Endothelial cell of umbilical vein (primary cell): ENCODE measurements around the gene ANO7. TPM values are rescaled to one million over a fixed set of nuclear protein-coding genes. Genes with fewer than 3 reads are reported as not detected.

Source experiments
- BruUV-seq: library from RNA; stranded (reverse); fragments of 400-500 nt; replicated peaks from 2 replicates; lab custom pipeline; 2021; lab: Mats Ljungman, UMichigan
- CTCF ChIA-PET: fragments of 300-600, 350-600 bp; sonication (Branson Sonifier 250); formaldehyde crosslinking; loops from one replicate; lab custom pipeline; 2021; ENCODE audit warnings: antibody characterized with exemption, inconsistent platforms; lab: Charles Lee
- POLR2A ChIA-PET: fragments of 300-600, 350-600 bp; sonication (Branson Sonifier 250); formaldehyde crosslinking; loops from one replicate; lab custom pipeline; 2021; ENCODE audit warnings: antibody characterized with exemption, inconsistent platforms; lab: Charles Lee
- DNase-seq: peaks from one replicate; pipeline ENCODE4 v3.0.0-alpha.2; 2011; ENCODE audit warnings: low read depth, low spot score
- FAIRE-seq: peaks from 2 replicates; lab custom pipeline; 2011; peaks lifted over from hg19 to GRCh38; lab: Jason Lieb, UNC
- H2AFZ ChIP-seq: 2 replicates; pipeline ENCODE4 v1.6.0; 2012; ENCODE audit warnings: low read depth, low read length, control low read depth, inconsistent platforms
- H3K27ac ChIP-seq: 2 replicates; pipeline ENCODE4 v1.5.1; 2011; ENCODE audit warnings: low read depth, mild to moderate bottlenecking, control low read depth, low read length, moderate library complexity; ENCODE audit not compliant: insufficient read depth
- H3K27me3 ChIP-seq, 2 experiments: 2 replicates each; pipeline versions ENCODE4 v1.6.0 to v1.6.1; 2011; ENCODE audit warnings: low read length in 2 of 2, mixed read lengths in 1 of 2; ENCODE audit not compliant: control insufficient read depth in 2 of 2, insufficient read depth in 2 of 2
- H3K36me3 ChIP-seq, 2 experiments: 2 replicates in 1 of 2; 3 replicates in 1 of 2; pipeline ENCODE4 v1.5.1; 2011; ENCODE audit warnings: low read length in 2 of 2, mild to moderate bottlenecking in 1 of 2, moderate library complexity in 1 of 2; ENCODE audit not compliant: control insufficient read depth in 2 of 2, insufficient read depth in 2 of 2; ENCODE audit errors: extremely low read depth in 1 of 2
- H3K4me1 ChIP-seq: 3 replicates; pipeline ENCODE4 v1.5.1; 2011; ENCODE audit warnings: mild to moderate bottlenecking, low read length; ENCODE audit not compliant: control insufficient read depth, insufficient read depth; ENCODE audit errors: extremely low read depth
- H3K4me2 ChIP-seq: 2 replicates; pipeline ENCODE4 v1.6.1; 2011; ENCODE audit warnings: low read length, control low read depth, mixed read lengths; ENCODE audit not compliant: insufficient read depth
- H3K4me3 ChIP-seq, 3 experiments: fragments of 200-600 bp in 1 of 3; sonication (generic), shearing (Covaris generic) in 1 of 3; replicated peaks in 1 of 3; 2 replicates each; pipeline ENCODE4 v1.5.1; 2011 to 2016; ENCODE audit warnings: control low read depth in 3 of 3, low read length in 3 of 3, mild to moderate bottlenecking in 2 of 3, inconsistent platforms in 1 of 3, low read depth in 1 of 3, moderate library complexity in 1 of 3; ENCODE audit not compliant: insufficient read depth in 1 of 3
- H3K79me2 ChIP-seq: 2 replicates; pipeline ENCODE4 v1.6.0; 2012; ENCODE audit warnings: low read length, inconsistent platforms; ENCODE audit not compliant: control insufficient read depth, insufficient read depth
- H3K9ac ChIP-seq: replicated peaks from 2 replicates; pipeline ENCODE3; 2011; ENCODE audit warnings: low read length, control low read depth; ENCODE audit not compliant: insufficient read depth; ENCODE audit errors: extremely low read depth
- H3K9me1 ChIP-seq: replicated peaks from 3 replicates; pipeline ENCODE4 v1.6.0; 2011; ENCODE audit warnings: mild to moderate bottlenecking, low read length; ENCODE audit not compliant: control insufficient read depth, insufficient read depth; ENCODE audit errors: extremely low read depth
- H3K9me3 ChIP-seq: replicated peaks from 2 replicates; pipeline ENCODE4 v1.5.1; 2012; ENCODE audit warnings: low read length, inconsistent platforms; ENCODE audit not compliant: control insufficient read depth, insufficient read depth
- H4K20me1 ChIP-seq: replicated peaks from 2 replicates; pipeline ENCODE3; 2011; ENCODE audit warnings: mild to moderate bottlenecking, low read length; ENCODE audit not compliant: control insufficient read depth, insufficient read depth; ENCODE audit errors: extremely low read depth
- EZH2 ChIP-seq: IDR thresholded peaks from 2 replicates; pipeline ENCODE4 v1.6.1; 2012; ENCODE audit warnings: borderline replicate concordance, low read depth, mild to moderate bottlenecking, moderate library complexity, low read length, inconsistent platforms; ENCODE audit not compliant: severe bottlenecking
- FOS ChIP-seq: IDR thresholded peaks from 2 replicates; pipeline ENCODE4 v1.6.1; 2011; ENCODE audit warnings: mild to moderate bottlenecking, low read length, moderate library complexity, borderline replicate concordance; ENCODE audit not compliant: insufficient read depth
- GATA2 ChIP-seq: IDR thresholded peaks from 2 replicates; pipeline ENCODE4 v1.7.0; 2011; ENCODE audit warnings: low read depth, mild to moderate bottlenecking, moderate library complexity, mixed read lengths, low read length; ENCODE audit not compliant: insufficient read length, insufficient read depth
- JUN ChIP-seq: IDR thresholded peaks from 2 replicates; pipeline ENCODE4 v1.6.1; 2011; ENCODE audit warnings: borderline replicate concordance, low read depth; ENCODE audit not compliant: insufficient read length, insufficient read depth
- MYC ChIP-seq: IDR thresholded peaks from one replicate; pipeline ENCODE4 v1.6.1; 2011; ENCODE audit warnings: mild to moderate bottlenecking, low read depth, low read length
- POLR2A ChIP-seq: IDR thresholded peaks from 2 replicates; pipeline ENCODE4 v1.6.1; 2012; ENCODE audit warnings: low read depth, mild to moderate bottlenecking, control low read depth, low read length
- POLR2AphosphoS5 ChIP-seq: IDR thresholded peaks from 2 replicates; pipeline ENCODE4 v1.6.1; 2012; ENCODE audit warnings: low read depth, mild to moderate bottlenecking, control low read depth, low read length, moderate library complexity; ENCODE audit not compliant: insufficient read depth
- dilution Hi-C: fragments of 300-500 bp; cut with MboI; formaldehyde crosslinking; loops from one replicate; pipeline ENCODE4 v1.15.0; 2019; ENCODE audit warnings: low sequenced_read_pairs; ENCODE audit not compliant: extremely low pct_ligation_motif_present
- intact Hi-C: fragments of 100-400 bp; cut with micrococcal nuclease; formaldehyde crosslinking; loops from one replicate; pipeline ENCODE4 v1.10.0; 2022
- polyA plus RNA-seq, 4 experiments: library from polyadenylated mRNA; depleted of rRNA in 3 of 4; stranded (reverse) in 3 of 4; unstranded in 1 of 4; fragments of >200 nt; gene quantifications; 2 replicates each; pipeline versions ENCODE4 v1.2.1 to v1.2.3, GENCODE V29; 2011 to 2012; ENCODE audit warnings: missing spikeins in 1 of 4
- total RNA-seq: library from RNA; stranded (reverse); gene quantifications from 2 replicates; pipeline ENCODE4 v1.2.3, GENCODE V29; 2021
- TF ChIP-seq, protein P1 (sequence below), 2 donors: IDR thresholded peaks; 1 replicate in 1 of 2; 2 replicates in 1 of 2; pipeline ENCODE4 v1.5.1; 2011; ENCODE audit warnings: low read length in 2 of 2, mild to moderate bottlenecking in 2 of 2, moderate library complexity in 2 of 2, control low read depth in 1 of 2, inconsistent platforms in 1 of 2, low read depth in 1 of 2; ENCODE audit not compliant: insufficient read depth in 1 of 2; ENCODE audit errors: extremely low read depth in 1 of 2
- TF ChIP-seq, protein P2 (sequence below): IDR thresholded peaks from 2 replicates; pipeline ENCODE4 v1.6.1; 2011; ENCODE audit not compliant: insufficient read depth, insufficient read length

The ANO7 gene
- total and polyA plus RNA-seq, 2 donors (not counting 3 experiments of a cell fraction or from before 2014, with no cell fraction given), result 0.81 to 2.5 TPM

GRCh38 chr2:241158546-241158900, 30.0 kb upstream of the ANO7 start:
- DNase-seq, result no peak
- Histone ChIP-seq H3K4me3 (no peak overlapping the region), H3K27ac (no peak overlapping the region), H3K79me2 (no peaks in the 10 kb centered on the region), H3K9ac (no peak overlapping the region), H3K4me1 (peaks cover 7% of the 10 kb centered on the region), H3K9me3 (no peaks in the 10 kb centered on the region), H3K4me2 (no peak overlapping the region), H3K9me1 (no peaks in the 10 kb centered on the region), H2AFZ (no peak overlapping the region), H3K27me3 (no peaks in the 10 kb centered on the region), H3K36me3 (peaks cover 3 to 16% of the 10 kb centered on the region in 2 experiments), H4K20me1 (no peaks in the 10 kb centered on the region)
- intact Hi-C loops, result no loop called here
- no peak for TF ChIP-seq JUN
- TF ChIP-seq MYC, result no peak
- TF ChIP-seq GATA2, result no peak
- TF ChIP-seq EZH2, result no peak
- no peak for TF ChIP-seq POLR2A
- no peak for TF ChIP-seq FOS
- TF ChIP-seq, protein P1, sequence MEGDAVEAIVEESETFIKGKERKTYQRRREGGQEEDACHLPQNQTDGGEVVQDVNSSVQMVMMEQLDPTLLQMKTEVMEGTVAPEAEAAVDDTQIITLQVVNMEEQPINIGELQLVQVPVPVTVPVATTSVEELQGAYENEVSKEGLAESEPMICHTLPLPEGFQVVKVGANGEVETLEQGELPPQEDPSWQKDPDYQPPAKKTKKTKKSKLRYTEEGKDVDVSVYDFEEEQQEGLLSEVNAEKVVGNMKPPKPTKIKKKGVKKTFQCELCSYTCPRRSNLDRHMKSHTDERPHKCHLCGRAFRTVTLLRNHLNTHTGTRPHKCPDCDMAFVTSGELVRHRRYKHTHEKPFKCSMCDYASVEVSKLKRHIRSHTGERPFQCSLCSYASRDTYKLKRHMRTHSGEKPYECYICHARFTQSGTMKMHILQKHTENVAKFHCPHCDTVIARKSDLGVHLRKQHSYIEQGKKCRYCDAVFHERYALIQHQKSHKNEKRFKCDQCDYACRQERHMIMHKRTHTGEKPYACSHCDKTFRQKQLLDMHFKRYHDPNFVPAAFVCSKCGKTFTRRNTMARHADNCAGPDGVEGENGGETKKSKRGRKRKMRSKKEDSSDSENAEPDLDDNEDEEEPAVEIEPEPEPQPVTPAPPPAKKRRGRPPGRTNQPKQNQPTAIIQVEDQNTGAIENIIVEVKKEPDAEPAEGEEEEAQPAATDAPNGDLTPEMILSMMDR (IDR thresholded peaks at IDR 0.05; ENCODE audit: extremely low read depth in 1 of 2, insufficient read depth in 1 of 2, low read depth in 1 of 2, low read length in 2 of 2), result no peak
- TF ChIP-seq, protein P2, sequence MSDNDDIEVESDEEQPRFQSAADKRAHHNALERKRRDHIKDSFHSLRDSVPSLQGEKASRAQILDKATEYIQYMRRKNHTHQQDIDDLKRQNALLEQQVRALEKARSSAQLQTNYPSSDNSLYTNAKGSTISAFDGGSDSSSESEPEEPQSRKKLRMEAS, result no peak
- TF ChIP-seq POLR2AphosphoS5, result no peak
- dilution Hi-C loops, result no loop called here
- BruUV-seq, result no TSS peak
- CTCF ChIA-PET, result no interaction called here
- no peak for FAIRE-seq
- POLR2A ChIA-PET, result no interaction called here
